Inflammatory macrophage treated with lipopolysaccharide for 1 hour (primary cell): ENCODE data around the gene ME1.
A peak's percentile ranks its signal among the peaks of the same experiment; 100 is the strongest.

Experiments
- DNase-seq, 2 donors: peaks; one replicate each; pipeline ENCODE4 v3.0.0-alpha.2; 2020 to 2022

ME1 gene

GRCh38 chr6:83183082-83183828 lies 247.6 kb downstream of the ME1 start:
- peak in 1 of 2 donors; percentile 21 for DNase-seq

- DNase-seq: no peak
Observed at GRCh38 chr6:83182114-83182513, 248.7 kb downstream of the ME1 start.

GRCh38 chr6:83180426-83180950 lies 250.4 kb downstream of the ME1 start:
- no peak for DNase-seq

GRCh38 chr6:83176246-83176645 lies 254.6 kb downstream of the ME1 start:
- no peak for DNase-seq

GRCh38 chr6:83169511-83169910 lies 261.3 kb downstream of the ME1 start:
- no peak for DNase-seq

- DNase-seq: no peak
Observed at GRCh38 chr6:83169106-83169505, 261.7 kb downstream of the ME1 start.

- no peak for DNase-seq
Observed at GRCh38 chr6:83168556-83168955, 262.3 kb downstream of the ME1 start.

GRCh38 chr6:83167726-83168278 lies 263.0 kb downstream of the ME1 start:
- DNase-seq: no peak
